Left lung (tissue), 10 donors: ENCODE measurements around the gene FKBP3. TPM values are rescaled to one million over a fixed set of nuclear protein-coding genes. Genes with fewer than 3 reads are reported as not detected.
"Not testable (repeated sequence)": the region's sequence is repeated elsewhere in the genome, so short reads cannot be mapped to it uniquely, and the experiment has no call there.

Experiments used
- ATAC-seq: fragments of 200-7000 bp; cut with Tn5 transposase; one replicate; pipeline ENCODE4 v1.9.1; 2020; ENCODE audit warnings: moderate library complexity
- DNase-seq, 4 donors: peaks; one replicate each; pipeline ENCODE4 v3.0.0-alpha.2; 2013 to 2020
- H3K27ac ChIP-seq, 2 donors: fragments of 200-600 bp; sonication (generic) in 1 of 2; one replicate each; pipeline versions ENCODE4 v1.5.0 to v1.8.0; 2020 to 2021
- H3K27me3 ChIP-seq, 2 donors: fragments of 200-600 bp; sonication (generic) in 1 of 2; one replicate each; pipeline versions ENCODE4 v1.5.0 to v1.8.0; 2020 to 2021
- H3K36me3 ChIP-seq, 2 donors: fragments of 200-600 bp; sonication (generic) in 1 of 2; one replicate each; pipeline versions ENCODE4 v1.5.0 to v1.8.0; 2020 to 2021
- H3K4me1 ChIP-seq, 2 donors: fragments of 200-600 bp; one replicate each; pipeline ENCODE4 v1.8.0; 2021
- H3K4me3 ChIP-seq, 2 donors: fragments of 200-600 bp; sonication (generic) in 1 of 2; one replicate each; pipeline versions ENCODE4 v1.5.0 to v1.8.0; 2020 to 2021; ENCODE audit warnings: mild to moderate bottlenecking in 1 of 2
- H3K9me3 ChIP-seq, 2 donors: fragments of 200-600 bp; sonication (generic) in 1 of 2; one replicate each; pipeline versions ENCODE4 v1.5.0 to v1.8.0; 2020 to 2021
- intact Hi-C, 2 donors: fragments of 100-400 bp; cut with DNase I; formaldehyde crosslinking; loops; one replicate each; pipeline versions ENCODE4 v1.11.2 to v1.14.2; 2022
- polyA plus RNA-seq, 6 donors: library from polyadenylated mRNA; unstranded; fragments of 120-200 nt; gene quantifications; one replicate each; pipeline ENCODE4 v1.2.1, GENCODE V29; 2013; ENCODE audit not compliant: insufficient read length in 6 of 6
- total RNA-seq, 2 donors: library from RNA; stranded (reverse); fragmentation: NEBNext Ultra II Directional; extraction: Animal tissue kit (Norgen Biotek cat#: 25700); gene quantifications; one replicate each; pipeline ENCODE4 v1.2.1, GENCODE V29; 2021
- TF ChIP-seq, protein P1 (sequence below), 2 donors: fragments of 200-600 bp; sonication (generic) in 1 of 2; IDR thresholded peaks; one replicate each; pipeline versions ENCODE4 v1.5.0 to v1.8.0; 2021; ENCODE audit warnings: antibody characterized with exemption in 2 of 2
- donor health status: DM: no; HTN: yes; CAD: no.
- donor health status: DM: no; HTN: no; CAD: no.

Gene FKBP3
- total and polyA plus RNA-seq, 8 donors: 37.1 to 114 (median 103) TPM

DNA sequence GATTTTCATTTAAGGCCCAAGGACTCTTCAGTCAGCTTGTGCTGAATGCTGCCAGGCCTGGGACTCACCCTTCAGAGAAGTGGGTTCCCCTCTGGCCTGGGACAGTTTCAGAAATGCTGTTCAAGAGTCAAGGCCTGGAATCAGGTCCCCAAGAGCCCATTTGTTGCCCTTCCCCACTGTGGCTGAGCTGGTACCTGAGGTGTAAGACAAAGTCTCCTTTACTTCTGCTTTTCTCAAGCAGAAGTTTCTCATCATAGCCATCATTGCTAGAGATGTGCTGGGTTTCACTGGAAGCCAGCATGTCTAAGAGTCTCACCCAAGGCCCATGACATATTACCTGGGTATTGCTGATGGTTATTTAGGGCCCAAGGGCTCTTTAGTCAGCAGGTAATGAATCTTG lies 10.4 kb upstream of the FKBP3 start:
- TF ChIP-seq, protein P1, sequence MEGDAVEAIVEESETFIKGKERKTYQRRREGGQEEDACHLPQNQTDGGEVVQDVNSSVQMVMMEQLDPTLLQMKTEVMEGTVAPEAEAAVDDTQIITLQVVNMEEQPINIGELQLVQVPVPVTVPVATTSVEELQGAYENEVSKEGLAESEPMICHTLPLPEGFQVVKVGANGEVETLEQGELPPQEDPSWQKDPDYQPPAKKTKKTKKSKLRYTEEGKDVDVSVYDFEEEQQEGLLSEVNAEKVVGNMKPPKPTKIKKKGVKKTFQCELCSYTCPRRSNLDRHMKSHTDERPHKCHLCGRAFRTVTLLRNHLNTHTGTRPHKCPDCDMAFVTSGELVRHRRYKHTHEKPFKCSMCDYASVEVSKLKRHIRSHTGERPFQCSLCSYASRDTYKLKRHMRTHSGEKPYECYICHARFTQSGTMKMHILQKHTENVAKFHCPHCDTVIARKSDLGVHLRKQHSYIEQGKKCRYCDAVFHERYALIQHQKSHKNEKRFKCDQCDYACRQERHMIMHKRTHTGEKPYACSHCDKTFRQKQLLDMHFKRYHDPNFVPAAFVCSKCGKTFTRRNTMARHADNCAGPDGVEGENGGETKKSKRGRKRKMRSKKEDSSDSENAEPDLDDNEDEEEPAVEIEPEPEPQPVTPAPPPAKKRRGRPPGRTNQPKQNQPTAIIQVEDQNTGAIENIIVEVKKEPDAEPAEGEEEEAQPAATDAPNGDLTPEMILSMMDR (IDR thresholded peaks at IDR 0.05): no peak
- intact Hi-C loops: no loop called here
- DNase-seq: no peak
- ATAC-seq: no peak
- Histone ChIP-seq H3K4me3 (no peak overlapping the region), H3K4me1 (no peaks in the 10 kb centered on the region), H3K27ac (no peak overlapping the region), H3K36me3 (no peaks in the 10 kb centered on the region), H3K27me3 (no peaks in the 10 kb centered on the region), H3K9me3 (no peaks in the 10 kb centered on the region)

GRCh38 chr14:45142083-45142482 lies 7.8 kb upstream of the FKBP3 start:
- ATAC-seq, DNase-seq, H3K4me3 ChIP-seq, H3K36me3 ChIP-seq, intact Hi-C loops, H3K27me3 ChIP-seq, H3K9me3 ChIP-seq, H3K27ac ChIP-seq: not testable (repeated sequence)
- peaks cover 7 to 10% of the 10 kb centered on the region in 2 donors for H3K4me1 ChIP-seq

- Histone ChIP-seq H3K9me3 (no peaks in the 10 kb centered on the region), H3K4me3 (no peak overlapping the region), H3K36me3 (no peaks in the 10 kb centered on the region), H3K27me3 (no peaks in the 10 kb centered on the region), H3K4me1 (peaks cover 10 to 21% of the 10 kb centered on the region in 2 donors), H3K27ac (no peak overlapping the region)
- ATAC-seq (no peak), DNase-seq (no peak)
- TF ChIP-seq, protein P1 (IDR thresholded peaks at IDR 0.05): no peak
- intact Hi-C loops: no loop called here
Measured at GRCh38 chr14:45140661-45141187, 6.4 kb upstream of the FKBP3 start.

GRCh38 chr14:45136399-45136798 lies 2.1 kb upstream of the FKBP3 start:
- TF ChIP-seq, protein P1 (IDR thresholded peaks at IDR 0.05): no peak
- Histone ChIP-seq H3K9me3 (no peaks in the 10 kb centered on the region), H3K4me3 (peak overlapping the region; percentile 60 to 71), H3K27me3 (no peaks in the 10 kb centered on the region), H3K36me3 (no peaks in the 10 kb centered on the region), H3K4me1 (peaks cover 10 to 27% of the 10 kb centered on the region in 2 donors), H3K27ac (peak overlapping the region in 1 of 2 donors; percentile 95)
- DNase-seq: no peak
- intact Hi-C loops: no loop called here
- ATAC-seq: no peak

DNA sequence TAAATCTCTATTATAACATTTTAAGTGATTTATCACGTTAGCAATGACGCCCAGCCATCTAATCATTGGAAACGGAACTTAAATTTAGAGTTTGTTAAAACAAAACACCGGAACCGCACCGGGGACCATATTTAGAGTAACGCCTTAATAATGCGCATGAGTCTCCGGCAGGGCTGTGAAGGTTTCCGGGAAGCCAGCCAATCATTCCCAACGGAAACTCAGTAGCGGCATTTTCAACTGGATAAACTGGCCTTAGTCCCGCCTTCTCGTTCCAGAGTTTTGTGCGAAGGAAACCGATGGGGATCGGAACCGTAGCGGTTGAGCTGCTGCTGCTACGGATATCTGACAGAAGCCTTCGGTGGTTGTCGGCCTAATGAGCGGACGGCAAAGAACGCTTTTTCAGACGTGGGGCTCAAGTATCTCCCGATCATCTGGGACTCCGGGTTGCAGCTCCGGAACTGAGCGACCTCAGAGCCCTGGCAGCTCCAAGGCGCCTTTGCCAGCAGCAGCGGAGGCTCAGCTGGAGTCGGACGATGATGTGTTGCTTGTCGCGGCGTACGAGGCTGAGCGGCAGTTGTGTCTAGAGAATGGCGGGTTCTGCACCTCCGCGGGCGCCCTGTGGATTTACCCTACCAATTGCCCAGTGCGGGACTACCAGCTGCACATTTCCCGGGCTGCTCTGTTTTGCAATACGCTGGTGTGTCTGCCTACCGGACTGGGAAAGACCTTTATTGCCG lies 1.5 kb upstream of the FKBP3 start, which contains the start of gene FANCM:
FANCM (plus strand) TSS at position 272 of the 737 bp plus-strand sequence; CDS start at position 374, 102 bp downstream.
- Histone ChIP-seq H3K4me3 (peak within 1 kb of the TSS; percentile 66 to 71), H3K27ac (peak within 1 kb of the TSS; percentile 93 to 95), H3K4me1 (peaks cover 10 to 27% of the 10 kb centered on the region in 2 donors), H3K9me3 (no peaks in the 10 kb centered on the region), H3K36me3 (no peaks in the 10 kb centered on the region), H3K27me3 (no peaks in the 10 kb centered on the region)
- TF ChIP-seq, protein P1 (IDR thresholded peaks at IDR 0.05): no peak
- DNase-seq (peak; percentile 82 to 97 (median 94)), ATAC-seq (peak; percentile 77)
- intact Hi-C loops: no loop called here
